GM19238 (cell line): ENCODE data around the gene GCNT2.
"Not testable (repeated sequence)": the region's sequence is repeated elsewhere in the genome, so short reads cannot be mapped to it uniquely, and the experiment has no call there.

Experiments
- DNase-seq: peaks from one replicate; pipeline ENCODE4 v3.0.0; 2011; ENCODE audit warnings: low spot score; ENCODE audit not compliant: insufficient read length

GCNT2 gene

DNA sequence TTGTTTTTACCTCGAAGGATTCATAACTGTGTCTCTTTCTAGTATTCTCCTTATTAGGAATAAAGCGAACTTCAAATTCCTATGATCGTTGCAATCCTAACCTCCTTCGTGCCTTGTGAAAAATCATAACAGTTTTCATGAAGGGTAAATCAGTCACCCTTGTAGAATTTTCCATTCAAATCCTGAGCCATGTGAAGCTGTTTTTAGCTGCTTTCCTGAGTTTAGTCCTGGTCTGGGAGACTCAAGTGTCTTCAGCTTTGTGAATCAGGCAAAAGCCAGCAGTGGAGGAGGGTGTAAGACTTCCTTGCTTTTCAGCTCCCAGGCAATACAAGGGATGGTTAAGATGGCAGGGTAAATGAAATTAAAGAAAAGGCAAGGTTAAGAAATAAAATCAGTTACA, 24.3 kb downstream of the GCNT2 start:
- no peak for DNase-seq

DNA sequence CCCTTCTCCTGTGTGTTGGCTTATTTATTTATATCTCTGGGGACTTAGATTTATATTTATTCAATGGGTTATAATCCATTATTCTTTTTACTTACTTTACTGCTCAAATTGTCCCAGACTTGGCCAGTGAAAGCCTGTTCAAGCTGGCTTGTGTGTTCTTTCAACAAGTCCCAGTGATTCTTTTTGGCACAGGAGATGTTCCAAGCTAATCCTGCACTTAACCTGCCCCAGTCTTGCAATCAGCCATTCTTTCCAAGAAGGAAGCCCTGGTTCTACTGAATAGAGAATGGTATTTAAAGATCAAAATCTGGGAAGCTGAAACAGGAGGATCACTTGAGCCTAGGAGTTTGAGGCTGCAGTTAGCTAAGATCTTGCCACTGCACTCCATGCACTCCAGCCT, 26.7 kb downstream of the GCNT2 start:
- DNase-seq, result no peak

DNA sequence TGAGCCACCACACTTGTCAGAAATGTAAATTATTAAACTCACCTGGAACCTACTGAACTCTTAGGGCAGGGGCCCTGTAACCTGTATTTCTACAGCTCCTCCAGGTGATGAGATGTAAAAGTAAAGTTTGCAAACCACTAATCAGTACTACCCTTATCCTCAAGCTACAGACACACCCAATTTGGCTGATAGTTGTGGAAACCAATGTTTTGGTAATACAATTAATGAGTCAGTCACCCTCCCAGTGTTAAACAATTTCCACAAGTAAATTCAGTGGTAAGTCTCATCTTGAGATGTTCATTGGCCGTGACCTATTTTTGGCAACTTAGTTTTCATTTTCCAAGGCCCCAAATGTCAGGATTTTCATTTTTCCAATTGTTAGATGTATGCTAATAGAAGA, 29.6 kb downstream of the GCNT2 start:
- no peak for DNase-seq

GRCh38 chr6:10552270-10552810, 31.2 kb downstream of the GCNT2 start:
- DNase-seq, result no peak

- DNase-seq, result no peak
Measured at GRCh38 chr6:10553871-10554270, 32.7 kb downstream of the GCNT2 start.

DNA sequence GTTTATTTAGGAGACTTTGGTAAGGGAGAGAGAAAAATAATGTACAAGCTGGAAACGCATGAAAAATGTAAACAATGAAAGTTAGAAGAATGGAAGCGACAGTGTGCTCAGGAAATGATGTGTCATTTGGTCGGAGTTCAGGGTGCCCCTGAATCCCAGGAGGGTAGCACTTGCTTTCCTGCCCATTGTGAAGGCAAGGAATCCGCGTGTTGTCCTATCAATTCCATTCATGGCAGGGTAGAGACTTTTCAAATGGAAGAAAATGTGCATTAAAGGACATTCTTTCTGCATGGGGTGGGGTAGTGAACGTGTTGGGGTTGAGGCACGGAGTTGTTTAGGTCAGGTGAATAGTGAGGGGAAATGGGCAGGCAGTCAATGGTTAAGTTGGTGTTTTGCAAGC, 33.7 kb downstream of the GCNT2 start:
- no peak for DNase-seq

DNA sequence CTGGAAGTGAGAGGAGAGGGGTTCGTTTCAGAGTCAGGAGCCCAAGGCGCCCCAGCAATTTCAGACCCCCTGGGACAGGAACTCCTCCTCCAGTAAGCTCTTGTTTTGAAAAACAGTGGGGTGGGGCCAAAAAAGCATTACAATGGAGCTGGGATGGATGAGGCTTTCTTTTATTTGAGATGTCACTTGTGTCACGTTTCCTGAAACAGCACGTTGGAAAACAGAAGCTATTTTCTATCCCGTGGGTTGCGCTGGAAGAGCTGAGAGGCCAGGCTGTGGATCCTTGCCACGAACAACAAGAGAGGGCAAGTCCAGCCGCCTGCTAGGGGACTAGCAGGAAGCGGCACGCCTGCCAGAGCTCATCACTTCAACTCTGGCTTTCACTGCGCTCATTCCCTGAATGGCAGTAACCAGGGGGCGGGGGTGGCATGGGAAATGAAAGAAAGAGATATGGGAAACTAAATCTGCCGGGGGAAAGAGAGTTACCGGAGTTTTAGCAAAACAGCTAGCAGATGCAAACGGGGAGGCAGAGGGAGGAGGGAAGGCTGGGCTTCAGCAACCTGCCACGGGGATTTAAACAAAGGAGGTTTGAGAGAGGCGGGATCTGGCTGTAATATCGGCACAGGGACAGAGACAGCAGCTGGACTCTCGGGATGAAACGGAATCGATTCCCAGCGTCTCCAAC, 34.6 kb downstream of the GCNT2 start:
- DNase-seq, result no peak

GRCh38 chr6:10556589-10556988, 35.4 kb downstream of the GCNT2 start:
- DNase-seq, result no peak

DNA sequence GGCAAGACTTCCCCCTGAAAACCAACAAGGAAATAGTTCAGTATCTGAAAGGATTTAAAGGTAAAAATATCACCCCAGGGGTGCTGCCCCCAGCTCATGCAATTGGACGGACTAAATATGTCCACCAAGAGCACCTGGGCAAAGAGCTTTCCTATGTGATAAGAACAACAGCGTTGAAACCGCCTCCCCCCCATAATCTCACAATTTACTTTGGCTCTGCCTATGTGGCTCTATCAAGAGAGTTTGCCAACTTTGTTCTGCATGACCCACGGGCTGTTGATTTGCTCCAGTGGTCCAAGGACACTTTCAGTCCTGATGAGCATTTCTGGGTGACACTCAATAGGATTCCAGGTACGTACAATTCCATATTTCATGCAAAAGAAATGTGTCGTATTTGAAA, 35.8 kb downstream of the GCNT2 start:
- DNase-seq, result no peak

GRCh38 chr6:10557913-10558312, 36.8 kb downstream of the GCNT2 start:
- no peak for DNase-seq

GRCh38 chr6:10558565-10558964, 37.4 kb downstream of the GCNT2 start:
- no peak for DNase-seq

DNA sequence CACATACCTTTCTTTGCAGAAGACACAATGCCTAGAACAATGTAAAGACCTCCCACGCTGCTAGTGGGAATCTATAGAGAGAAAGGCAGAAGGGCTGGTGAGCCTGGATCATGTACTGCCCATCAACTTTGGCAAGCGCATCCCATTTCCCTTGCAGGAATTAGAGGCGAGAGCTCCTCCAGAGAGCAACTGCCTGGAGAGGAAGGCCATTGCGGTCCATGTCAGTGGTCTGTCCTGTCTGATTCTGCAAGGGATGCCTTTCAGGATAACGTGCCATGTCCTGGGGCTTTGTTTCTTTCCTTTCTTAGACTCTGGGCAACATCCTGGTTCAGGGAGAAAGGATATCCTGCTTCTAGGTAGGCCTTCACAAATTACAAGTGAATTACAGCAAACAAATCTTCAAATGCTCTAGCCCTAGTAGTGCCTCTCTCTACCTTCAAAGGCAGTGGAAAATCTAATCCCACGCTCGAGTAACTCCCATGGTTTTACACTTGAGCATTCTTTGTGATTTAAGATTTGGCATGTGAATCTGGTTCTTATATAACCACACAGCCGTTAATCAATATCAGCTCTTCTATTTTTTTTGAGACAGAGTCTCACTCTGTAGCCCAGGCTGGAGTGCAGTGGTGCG, 38.5 kb downstream of the GCNT2 start:
- DNase-seq, result no peak

DNA sequence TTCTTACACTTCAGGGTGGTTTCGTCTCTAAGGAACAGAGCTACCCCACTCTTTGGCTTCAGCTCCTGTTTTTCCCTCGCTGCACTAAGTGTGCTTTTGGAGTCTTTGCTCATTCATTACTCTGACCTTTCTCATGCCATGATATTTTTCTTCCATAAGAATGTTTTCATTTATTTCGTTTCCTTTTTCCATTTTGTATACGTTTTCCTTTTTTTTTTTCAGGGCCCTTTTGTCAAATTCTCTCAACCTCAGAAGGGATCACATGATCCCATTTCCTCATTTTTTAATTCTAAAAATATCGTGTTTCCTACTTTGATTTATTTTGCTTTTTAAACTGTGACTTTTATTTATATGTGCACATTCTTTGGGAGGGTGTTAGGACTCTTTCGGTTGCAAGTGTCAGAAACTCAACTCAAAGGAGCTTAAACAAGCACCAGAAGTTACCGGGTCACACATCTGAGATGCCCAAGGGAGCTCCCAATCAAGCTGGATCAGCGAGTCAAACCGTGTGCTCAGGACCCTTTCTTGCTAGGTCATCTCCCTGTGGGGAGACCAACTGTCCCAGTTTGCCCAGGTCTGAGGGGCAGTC, 40.6 kb downstream of the GCNT2 start:
- DNase-seq, result no peak

DNA sequence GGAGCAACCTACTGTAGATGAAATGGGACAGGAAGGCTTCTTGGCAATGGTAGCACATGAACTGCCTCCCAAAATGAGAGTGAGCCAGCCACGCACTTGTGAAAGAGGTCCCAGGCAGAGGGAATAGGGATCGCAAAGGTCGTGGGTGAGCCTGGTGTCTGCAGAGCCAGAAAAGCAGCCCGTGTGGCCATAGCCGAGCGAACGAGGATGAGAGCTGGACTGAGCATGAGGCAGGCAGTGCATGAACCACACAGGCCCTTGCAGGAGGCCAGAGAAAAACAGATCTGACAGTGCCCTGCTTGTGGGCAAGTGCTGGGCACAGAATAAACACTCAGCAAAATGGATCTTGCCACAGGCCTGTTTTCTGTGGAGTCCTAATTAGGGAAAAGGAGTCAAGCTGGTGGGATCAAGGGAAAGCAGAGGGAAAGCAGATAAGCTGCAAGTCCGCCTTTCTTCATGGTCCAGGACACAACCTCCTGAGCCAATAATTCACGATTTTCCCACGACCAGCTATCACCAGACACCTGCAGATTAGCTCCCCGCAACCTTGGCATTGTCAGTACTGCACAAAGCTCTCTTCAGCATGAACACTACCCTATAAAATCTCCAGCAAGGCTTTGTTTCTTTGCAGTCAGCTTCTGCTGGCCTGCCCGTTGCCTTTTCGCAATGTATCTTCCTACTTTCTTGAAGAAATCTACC, 44.0 kb downstream of the GCNT2 start:
- DNase-seq, result no peak

GRCh38 chr6:10565913-10566312, 44.8 kb downstream of the GCNT2 start:
- no peak for DNase-seq

DNA sequence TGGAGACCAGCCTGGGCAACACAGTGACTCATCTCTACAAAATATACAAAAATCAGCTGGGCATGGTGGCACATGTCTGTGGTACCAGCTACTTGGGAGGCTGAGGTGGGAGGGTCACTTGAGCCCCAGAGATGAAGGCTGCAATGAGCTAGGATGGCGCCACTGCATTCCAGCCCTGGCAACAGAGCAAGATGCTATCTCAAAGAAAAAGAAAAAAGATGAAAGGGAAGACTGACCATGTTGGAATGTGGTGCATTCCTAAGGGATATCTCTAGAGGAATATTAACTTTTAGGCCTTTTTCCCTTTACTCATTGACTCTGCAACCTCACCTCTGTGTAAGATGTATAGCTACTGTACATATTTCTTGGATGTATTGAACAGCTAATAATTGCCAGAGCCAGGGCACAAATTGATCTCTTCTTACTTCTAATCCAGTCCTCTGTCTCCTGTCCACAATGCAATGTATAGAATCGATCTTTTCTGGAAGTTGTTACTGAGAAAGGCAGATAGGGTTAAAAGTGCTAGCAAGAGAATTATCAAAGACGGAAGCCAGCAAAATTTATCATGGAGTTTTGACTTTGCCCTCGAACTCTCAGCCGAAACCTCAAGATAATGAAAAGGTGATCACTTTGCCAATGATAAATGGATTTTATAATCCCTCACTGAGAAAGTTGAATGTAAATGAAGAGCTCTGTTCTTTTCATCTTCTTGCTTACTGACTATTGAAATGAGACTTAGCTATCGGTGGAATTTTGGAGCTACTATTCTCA, 46.3 kb downstream of the GCNT2 start:
- no peak for DNase-seq

- no peak for DNase-seq
Measured at GRCh38 chr6:10569392-10570127, 48.4 kb downstream of the GCNT2 start.

GRCh38 chr6:10575519-10575918, 54.4 kb downstream of the GCNT2 start:
- DNase-seq, result not testable (repeated sequence)

- no peak for DNase-seq
Measured at GRCh38 chr6:10576226-10576625, 55.1 kb downstream of the GCNT2 start.

DNA sequence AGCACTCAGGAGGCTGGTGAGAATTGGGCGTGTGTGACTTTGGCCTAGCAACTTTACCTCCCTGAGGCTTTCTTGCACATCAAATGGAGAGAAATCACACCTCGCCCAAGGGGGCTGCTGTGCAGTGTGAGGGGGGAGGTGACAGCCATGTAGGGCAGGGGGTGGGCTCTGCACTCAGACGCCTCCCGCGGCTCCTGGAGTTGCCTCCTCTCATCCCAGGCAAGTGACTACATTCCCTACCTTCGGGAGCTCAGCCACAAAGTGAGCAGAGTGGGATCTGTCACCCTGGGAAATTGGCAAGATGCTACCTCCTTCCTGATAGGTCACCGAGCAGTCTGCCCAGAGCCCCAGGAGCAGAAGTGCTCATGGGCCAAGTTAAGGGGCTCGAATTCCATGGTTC, 56.0 kb downstream of the GCNT2 start:
- DNase-seq, result no peak

DNA sequence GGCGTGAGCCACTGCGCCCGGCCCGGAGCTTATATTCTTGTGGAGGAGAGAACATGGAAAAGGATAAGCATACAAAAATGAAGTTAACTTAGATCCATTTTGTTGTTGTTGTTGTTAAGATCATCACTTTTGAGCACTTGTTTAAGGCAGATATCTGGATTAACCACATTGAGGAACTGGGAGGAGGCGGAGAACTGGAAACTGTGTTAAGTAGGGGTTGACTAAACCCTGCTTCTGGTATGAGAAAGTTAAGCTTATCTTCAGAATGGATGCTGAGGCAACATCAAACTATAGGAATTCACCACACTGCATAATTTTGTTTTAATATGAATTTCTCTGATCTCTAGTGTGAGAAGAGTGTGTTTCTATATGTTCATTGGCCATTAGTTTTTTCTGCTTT, 57.6 kb downstream of the GCNT2 start:
- no peak for DNase-seq
